GM23338 (cell line): ENCODE data around the gene SPEM3. TPM values are rescaled to one million over a fixed set of nuclear protein-coding genes. Genes with fewer than 3 reads are reported as not detected.

Experiments used
- ATAC-seq: fragments of 200-7000 bp; cut with Tn5 transposase; 3 replicates; pipeline ENCODE4 v1.9.1; 2020
- DNase-seq: peaks from one replicate; pipeline ENCODE4 v3.0.0-alpha.2; 2015; ENCODE audit warnings: low spot score
- H2AFZ ChIP-seq: fragments of 200-600 bp; sonication (generic); 2 replicates; pipeline ENCODE4 v1.8.0; 2016; ENCODE audit warnings: antibody characterized with exemption, mild to moderate bottlenecking, moderate library complexity
- H3F3A ChIP-seq: fragments of 200-600 bp; sonication (generic); replicated peaks from 2 replicates; pipeline ENCODE4 v1.8.0; 2017; ENCODE audit warnings: antibody characterized with exemption, mixed run types, low read depth
- H3K27ac ChIP-seq: fragments of 200-600 bp; sonication (generic); 2 replicates; pipeline ENCODE4 v1.6.1; 2016; ENCODE audit warnings: low read depth
- H3K27me3 ChIP-seq: fragments of 200-600 bp; sonication (generic); 2 replicates; pipeline ENCODE4 v1.8.0; 2016; ENCODE audit warnings: mild to moderate bottlenecking, mixed run types, moderate library complexity; ENCODE audit not compliant: insufficient read depth
- H3K36me3 ChIP-seq: fragments of 200-600 bp; sonication (generic); 2 replicates; pipeline ENCODE4 v1.8.0; 2016; ENCODE audit warnings: mild to moderate bottlenecking; ENCODE audit not compliant: insufficient read depth
- H3K4me1 ChIP-seq: fragments of 200-600 bp; sonication (generic); 2 replicates; pipeline ENCODE4 v1.8.0; 2016; ENCODE audit warnings: mild to moderate bottlenecking, moderate library complexity; ENCODE audit not compliant: insufficient read depth
- H3K4me2 ChIP-seq: fragments of 200-600 bp; sonication (generic); 2 replicates; pipeline ENCODE4 v1.7.1; 2017; ENCODE audit warnings: mixed run types
- H3K4me3 ChIP-seq: fragments of 200-600 bp; sonication (generic); 2 replicates; pipeline ENCODE4 v1.6.1; 2016; ENCODE audit warnings: mixed run types
- H3K79me2 ChIP-seq: fragments of 200-600 bp; sonication (generic); replicated peaks from 2 replicates; pipeline ENCODE4 v1.8.0; 2017; ENCODE audit warnings: mild to moderate bottlenecking; ENCODE audit not compliant: insufficient read depth
- H3K9me2 ChIP-seq: fragments of 200-600 bp; sonication (generic); 2 replicates; pipeline ENCODE4 v1.8.0; 2017; ENCODE audit not compliant: insufficient read depth
- H4K20me1 ChIP-seq: fragments of 200-600 bp; sonication (generic); replicated peaks from 2 replicates; pipeline ENCODE4 v1.8.0; 2017; ENCODE audit warnings: mild to moderate bottlenecking; ENCODE audit not compliant: insufficient read depth
- H3K27ac Mint-ChIP-seq: 2 replicates; pipeline ENCODE4 v1.8.0; 2020; ENCODE audit warnings: inconsistent platforms, mild to moderate bottlenecking, moderate library complexity, mixed read lengths
- H3K27me3 Mint-ChIP-seq: 3 replicates; pipeline ENCODE4 v1.8.0; 2022; ENCODE audit warnings: low read depth, mild to moderate bottlenecking, moderate library complexity, mixed read lengths, inconsistent platforms; ENCODE audit not compliant: insufficient read depth, poor library complexity
- H3K36me3 Mint-ChIP-seq: 3 replicates; pipeline ENCODE4 v1.8.0; 2021; ENCODE audit warnings: low read depth, mild to moderate bottlenecking, inconsistent platforms, moderate library complexity, mixed read lengths
- H3K4me1 Mint-ChIP-seq: 3 replicates; pipeline ENCODE4 v1.8.0; 2020; ENCODE audit warnings: mild to moderate bottlenecking, inconsistent platforms, mixed read lengths
- H3K4me3 Mint-ChIP-seq: 3 replicates; pipeline ENCODE4 v1.8.0; 2021; ENCODE audit warnings: moderate library complexity, mild to moderate bottlenecking, inconsistent platforms, mixed read lengths
- H3K9me3 Mint-ChIP-seq: 3 replicates; pipeline ENCODE4 v1.8.0; 2020; ENCODE audit warnings: moderate library complexity, mild to moderate bottlenecking, inconsistent platforms, mixed read lengths
- CREB1 ChIP-seq: fragments of 250-450 bp; sonication (Bioruptor Pico); IDR thresholded peaks from 2 replicates; pipeline ENCODE4 v1.5.0; 2020; ENCODE audit warnings: low read depth, mild to moderate bottlenecking, moderate library complexity
- JUNB ChIP-seq: IDR thresholded peaks from one replicate; pipeline ENCODE4 v1.6.1; 2016; ENCODE audit warnings: antibody characterized with exemption; ENCODE audit not compliant: unreplicated experiment
- ZNF114 ChIP-seq: fragments of 250-450 bp; sonication (Bioruptor Pico); IDR thresholded peaks from 2 replicates; pipeline ENCODE4 v1.5.0; 2020; ENCODE audit warnings: mild to moderate bottlenecking, moderate library complexity
- ZNF462 ChIP-seq: fragments of 250-450 bp; sonication (Bioruptor Pico); IDR thresholded peaks from 2 replicates; pipeline ENCODE4 v1.5.0; 2020; ENCODE audit warnings: mild to moderate bottlenecking, moderate library complexity
- polyA plus RNA-seq: library from polyadenylated mRNA; unstranded; fragments of >200 nt; fragmentation: Nextera tagmentation; extraction: Ambion mirVana; gene quantifications from 2 replicates; pipeline ENCODE4 v1.2.1, GENCODE V29; 2016
- total RNA-seq: library from RNA; depleted of rRNA; stranded (reverse); fragments of >200 nt; shearing (Covaris generic); gene quantifications from 2 replicates; pipeline ENCODE4 v1.2.3, GENCODE V29; 2014

SPEM3 gene
- total and polyA plus RNA-seq, 2 experiments from 2014 or later: not detected

GRCh38 chr17:7391307-7391706 lies 37.4 kb upstream of the SPEM3 start:
- H3K27me3 Mint-ChIP-seq: peaks cover 16% of the 10 kb centered on the region

More at GRCh38 chr17:7391307-7391706, 37.4 kb upstream of the SPEM3 start:
- Histone ChIP-seq H3K4me3 (no peak overlapping the region), H3K79me2 (no peaks in the 10 kb centered on the region), H2AFZ (no peak overlapping the region), H3K4me1 (no peaks in the 10 kb centered on the region; the same call in 1 of the 2 replicates), H3K27me3 (no peaks in the 10 kb centered on the region), H4K20me1 (peaks cover 12% of the 10 kb centered on the region), H3F3A (peaks cover 21% of the 10 kb centered on the region; the same call in 1 of the 2 replicates), H3K9me2 (no peaks in the 10 kb centered on the region), H3K4me2 (no peak overlapping the region), H3K36me3 (peaks cover 4% of the 10 kb centered on the region), H3K27ac (no peak overlapping the region)
- no peaks in the 10 kb centered on the region for H3K9me3 Mint-ChIP-seq
- H3K36me3 Mint-ChIP-seq: peaks cover 31% of the 10 kb centered on the region
- peaks cover 25% of the 10 kb centered on the region for H3K4me1 Mint-ChIP-seq
- ATAC-seq (no peak), DNase-seq (no peak)
- no peak overlapping the region for H3K27ac Mint-ChIP-seq
- H3K4me3 Mint-ChIP-seq: no peak overlapping the region; the same call in 2 of the 3 replicates
- TF ChIP-seq ZNF114 (CRISPR knock-in tag): no peak
- no peak for TF ChIP-seq ZNF462
- no peak for TF ChIP-seq CREB1 (CRISPR knock-in tag)
- no peak for TF ChIP-seq JUNB
